Common myeloid progenitor, CD34-positive (primary cell): ENCODE measurements around the gene ANTXR2.

Experiments
- CTCF ChIA-PET: fragments of 350-600 bp; sonication (Branson Sonifier 250); formaldehyde crosslinking; loops from one replicate; lab custom pipeline; 2021; ENCODE audit warnings: antibody characterized with exemption; lab: Charles Lee
- POLR2A ChIA-PET: fragments of 350-600 bp; sonication (Branson Sonifier 250); formaldehyde crosslinking; loops from one replicate; lab custom pipeline; 2021; ENCODE audit warnings: antibody characterized with exemption; lab: Charles Lee
- DNase-seq, 3 donors: peaks; one replicate each; pipeline versions ENCODE4 v3.0.0 to v3.0.0-alpha.2; 2013
- H3K27ac ChIP-seq, 2 experiments: 1 replicate in 1 of 2; 2 replicates in 1 of 2; pipeline ENCODE4 v1.7.0; 2013; ENCODE audit warnings: inconsistent platforms in 2 of 2, low read length in 2 of 2, mild to moderate bottlenecking in 2 of 2, low read depth in 1 of 2, moderate library complexity in 1 of 2; ENCODE audit not compliant: severe bottlenecking in 2 of 2, insufficient read depth in 1 of 2, poor library complexity in 1 of 2
- H3K27me3 ChIP-seq, 5 experiments: replicated peaks in 2 of 5; 1 replicate in 3 of 5; 2 replicates in 2 of 5; pipeline versions ENCODE4 v1.6.1 to v1.7.0; 2013; ENCODE audit warnings: low read length in 4 of 5, mild to moderate bottlenecking in 2 of 5, moderate library complexity in 2 of 5, inconsistent platforms in 1 of 5; ENCODE audit not compliant: insufficient read depth in 5 of 5, control insufficient read depth in 4 of 5
- H3K36me3 ChIP-seq, 4 experiments: 1 replicate in 2 of 4; 2 replicates in 2 of 4; pipeline versions ENCODE4 v1.6.1 to v1.7.0; 2013; ENCODE audit warnings: low read length in 3 of 4, control low read depth in 1 of 4, mild to moderate bottlenecking in 1 of 4; ENCODE audit not compliant: control insufficient read depth in 4 of 4, insufficient read depth in 4 of 4
- H3K4me1 ChIP-seq, 4 experiments: 1 replicate in 3 of 4; 2 replicates in 1 of 4; pipeline versions ENCODE4 v1.6.1 to v1.7.1; 2013; ENCODE audit warnings: low read length in 3 of 4, mild to moderate bottlenecking in 3 of 4, control low read depth in 1 of 4, inconsistent platforms in 1 of 4, moderate library complexity in 1 of 4; ENCODE audit not compliant: control insufficient read depth in 4 of 4, insufficient read depth in 4 of 4; ENCODE audit errors: control extremely low read depth in 1 of 4
- H3K4me3 ChIP-seq, 7 experiments: 1 replicate in 4 of 7; 2 replicates in 3 of 7; pipeline versions ENCODE4 v1.5.1 to v1.7.0; 2013; ENCODE audit warnings: mild to moderate bottlenecking in 7 of 7, low read length in 6 of 7, moderate library complexity in 6 of 7, inconsistent platforms in 2 of 7, low read depth in 2 of 7, control low read depth in 1 of 7; ENCODE audit not compliant: insufficient read depth in 4 of 7, control insufficient read depth in 1 of 7; ENCODE audit errors: extremely low read depth in 1 of 7
- H3K9me3 ChIP-seq, 5 experiments: 1 replicate in 4 of 5; 2 replicates in 1 of 5; pipeline versions ENCODE4 v1.6.1 to v1.7.1; 2013; ENCODE audit warnings: low read length in 4 of 5, mild to moderate bottlenecking in 2 of 5, inconsistent platforms in 1 of 5, low read depth in 1 of 5, moderate library complexity in 1 of 5; ENCODE audit not compliant: control insufficient read depth in 4 of 5, insufficient read depth in 2 of 5; ENCODE audit errors: control extremely low read depth in 1 of 5
- WGBS: methylation state at CpG from one replicate; pipeline ENCODE4 v1.1.5; 2013; ENCODE audit not compliant: insufficient coverage; 5-methylcytosine and 5-hydroxymethylcytosine counted together

Gene ANTXR2

GRCh38 chr4:80093563-80093962 is 20.5 kb upstream of the ANTXR2 start:
- no peak overlapping the region for H3K4me3 ChIP-seq
- POLR2A ChIA-PET = no interaction called here
- no peaks in the 10 kb centered on the region for H3K36me3 ChIP-seq
- no peak overlapping the region for H3K27ac ChIP-seq
- WGBS = 89% methylated on average over 2 of the region's 3 CpGs
- no peaks in the 10 kb centered on the region for H3K9me3 ChIP-seq
- H3K4me1 ChIP-seq = no peaks in the 10 kb centered on the region
- CTCF ChIA-PET = interaction anchor here (1.0 kb wide), 1 partner anchor 11 kb away, joined by 3 read pairs; no protein-coding TSS in a partner anchor
- no peak for DNase-seq
- no peaks in the 10 kb centered on the region for H3K27me3 ChIP-seq

GRCh38 chr4:80092847-80093246 is 19.8 kb upstream of the ANTXR2 start:
- ChIA-PET POLR2A (no interaction called here), CTCF (no interaction called here)
- no peak overlapping the region for H3K4me3 ChIP-seq
- H3K4me1 ChIP-seq = no peaks in the 10 kb centered on the region
- no CpG with 5 or more reads among the region's 1 CpG for whole genome bisulfite sequencing
- H3K36me3 ChIP-seq = no peaks in the 10 kb centered on the region
- no peak overlapping the region for H3K27ac ChIP-seq
- H3K27me3 ChIP-seq = no peaks in the 10 kb centered on the region
- no peak for DNase-seq
- no peaks in the 10 kb centered on the region for H3K9me3 ChIP-seq

- H3K9me3 ChIP-seq = no peaks in the 10 kb centered on the region
- H3K36me3 ChIP-seq = no peaks in the 10 kb centered on the region
- H3K4me1 ChIP-seq = no peaks in the 10 kb centered on the region
- WGBS = no CpG with 5 or more reads among the region's 2 CpGs
- POLR2A ChIA-PET = no interaction called here
- no peaks in the 10 kb centered on the region for H3K27me3 ChIP-seq
- no peak for DNase-seq
- CTCF ChIA-PET = interaction anchor here (0.7 kb wide), 2 partner anchors 11 to 125 kb away, joined by 3 read pairs; no protein-coding TSS in a partner anchor
- H3K27ac ChIP-seq = no peak overlapping the region
- H3K4me3 ChIP-seq = no peak overlapping the region
Observed at GRCh38 chr4:80092088-80092487, 19.1 kb upstream of the ANTXR2 start.

GRCh38 chr4:80091688-80092087 is 18.7 kb upstream of the ANTXR2 start:
- Histone ChIP-seq H3K27me3 (no peaks in the 10 kb centered on the region), H3K9me3 (no peaks in the 10 kb centered on the region), H3K36me3 (no peaks in the 10 kb centered on the region), H3K4me1 (no peaks in the 10 kb centered on the region), H3K4me3 (no peak overlapping the region), H3K27ac (no peak overlapping the region)
- no peak for DNase-seq
- CTCF ChIA-PET = interaction anchor here (0.7 to 2.1 kb wide), 4 partner anchors 10 to 126 kb away, joined by 3 to 6 read pairs (median 3); no protein-coding TSS in a partner anchor
- WGBS = no CpG with 5 or more reads among the region's 2 CpGs
- POLR2A ChIA-PET = no interaction called here

GRCh38 chr4:80091184-80091583 is 18.2 kb upstream of the ANTXR2 start:
- 100% methylated on average over 1 of the region's 3 CpGs for WGBS
- Histone ChIP-seq H3K4me3 (no peak overlapping the region), H3K36me3 (no peaks in the 10 kb centered on the region), H3K27ac (no peak overlapping the region), H3K27me3 (no peaks in the 10 kb centered on the region), H3K9me3 (no peaks in the 10 kb centered on the region), H3K4me1 (no peaks in the 10 kb centered on the region)
- CTCF ChIA-PET = interaction anchor here (0.8 to 2.1 kb wide), 5 partner anchors 10 to 58 kb away, joined by 3 to 6 read pairs (median 3); no protein-coding TSS in a partner anchor
- POLR2A ChIA-PET = no interaction called here
- no peak for DNase-seq

GRCh38 chr4:80090090-80090489 is 17.1 kb upstream of the ANTXR2 start:
- no peak for DNase-seq
- Histone ChIP-seq H3K4me1 (no peaks in the 10 kb centered on the region), H3K27ac (no peak overlapping the region), H3K36me3 (no peaks in the 10 kb centered on the region), H3K27me3 (no peaks in the 10 kb centered on the region), H3K4me3 (no peak overlapping the region), H3K9me3 (no peaks in the 10 kb centered on the region)
- WGBS = 100% methylated on average over 1 of the region's 1 CpG
- ChIA-PET CTCF (interaction anchor here (0.8 to 2.1 kb wide), 5 partner anchors 9 to 59 kb away, joined by 3 to 6 read pairs (median 3); no protein-coding TSS in a partner anchor), POLR2A (no interaction called here)

- Histone ChIP-seq H3K9me3 (no peaks in the 10 kb centered on the region), H3K27ac (no peak overlapping the region)
- CTCF ChIA-PET = interaction anchor here (1.5 kb wide), 1 partner anchor 97 kb away, joined by 3 read pairs; no protein-coding TSS in a partner anchor
Observed at GRCh38 chr4:80088471-80088870, 15.4 kb upstream of the ANTXR2 start.

More at GRCh38 chr4:80088471-80088870, 15.4 kb upstream of the ANTXR2 start:
- Histone ChIP-seq H3K27me3 (no peaks in the 10 kb centered on the region), H3K4me1 (no peaks in the 10 kb centered on the region), H3K4me3 (no peak overlapping the region), H3K36me3 (no peaks in the 10 kb centered on the region)
- POLR2A ChIA-PET = no interaction called here
- no CpG with 5 or more reads among the region's 1 CpG for WGBS
- no peak for DNase-seq
